ENCODE measurements around the gene ARGLU1. TPM values are rescaled to one million over a fixed set of nuclear protein-coding genes. Genes with fewer than 3 reads are reported as not detected.
"Not testable (repeated sequence)": the region's sequence is repeated elsewhere in the genome, so short reads cannot be mapped to it uniquely, and the experiment has no call there.

The ARGLU1 gene
- total RNA-seq, 4 donors from 2014 or later = 95.4 to 233 (median 126) TPM

DNA sequence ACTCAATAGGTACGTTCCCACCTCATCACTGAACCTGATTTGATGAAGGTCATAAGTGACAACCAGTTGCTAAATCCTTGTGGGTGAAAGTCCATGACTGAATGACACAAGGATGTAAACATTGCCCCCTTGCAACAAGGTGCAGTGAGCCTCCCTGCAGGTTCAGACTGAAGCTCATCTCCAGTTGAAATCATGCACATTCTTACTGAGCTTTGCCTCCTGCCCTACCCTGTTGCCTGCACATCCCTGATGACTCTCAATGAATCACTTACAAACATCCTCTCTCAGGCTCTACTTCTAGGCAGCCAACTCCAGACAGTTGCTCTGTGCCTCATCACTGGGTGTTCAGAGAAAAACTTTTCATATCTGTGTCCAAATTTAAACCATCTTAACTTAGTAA lies 42.5 kb upstream of the ARGLU1 start:
- Histone ChIP-seq H3K4me1 (no peaks in the 10 kb centered on the region), H3K36me3 (no peaks in the 10 kb centered on the region), H3K9me3 (no peaks in the 10 kb centered on the region), H3K27ac (no peak overlapping the region), H3K27me3 (no peaks in the 10 kb centered on the region), H3K4me3 (no peak overlapping the region)
- no peak for DNase-seq
- no peak for TF ChIP-seq POLR2A (IDR thresholded peaks at IDR 0.05)
- TF ChIP-seq, protein P1, sequence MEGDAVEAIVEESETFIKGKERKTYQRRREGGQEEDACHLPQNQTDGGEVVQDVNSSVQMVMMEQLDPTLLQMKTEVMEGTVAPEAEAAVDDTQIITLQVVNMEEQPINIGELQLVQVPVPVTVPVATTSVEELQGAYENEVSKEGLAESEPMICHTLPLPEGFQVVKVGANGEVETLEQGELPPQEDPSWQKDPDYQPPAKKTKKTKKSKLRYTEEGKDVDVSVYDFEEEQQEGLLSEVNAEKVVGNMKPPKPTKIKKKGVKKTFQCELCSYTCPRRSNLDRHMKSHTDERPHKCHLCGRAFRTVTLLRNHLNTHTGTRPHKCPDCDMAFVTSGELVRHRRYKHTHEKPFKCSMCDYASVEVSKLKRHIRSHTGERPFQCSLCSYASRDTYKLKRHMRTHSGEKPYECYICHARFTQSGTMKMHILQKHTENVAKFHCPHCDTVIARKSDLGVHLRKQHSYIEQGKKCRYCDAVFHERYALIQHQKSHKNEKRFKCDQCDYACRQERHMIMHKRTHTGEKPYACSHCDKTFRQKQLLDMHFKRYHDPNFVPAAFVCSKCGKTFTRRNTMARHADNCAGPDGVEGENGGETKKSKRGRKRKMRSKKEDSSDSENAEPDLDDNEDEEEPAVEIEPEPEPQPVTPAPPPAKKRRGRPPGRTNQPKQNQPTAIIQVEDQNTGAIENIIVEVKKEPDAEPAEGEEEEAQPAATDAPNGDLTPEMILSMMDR (IDR thresholded peaks at IDR 0.05) = no peak

DNA sequence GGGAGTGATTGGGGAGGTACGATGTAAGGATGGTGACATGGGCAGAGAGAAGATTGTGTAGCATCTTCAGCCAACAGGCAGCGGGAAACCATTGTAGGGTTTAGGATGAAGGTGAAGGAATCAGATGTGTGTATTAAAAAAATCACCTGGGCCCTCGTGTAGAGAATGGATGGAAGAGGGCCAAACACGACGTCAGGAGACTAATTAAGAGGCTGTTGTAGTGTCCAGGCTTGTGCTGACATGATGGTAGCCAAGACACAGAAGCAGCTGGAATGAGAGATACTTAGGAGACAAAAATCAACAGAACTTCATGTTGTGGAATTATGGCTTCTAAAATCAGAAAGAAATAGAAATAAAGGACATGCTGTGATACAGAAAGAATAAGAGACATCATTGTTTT lies 41.2 kb upstream of the ARGLU1 start:
- H3K9me3 ChIP-seq = no peaks in the 10 kb centered on the region
- DNase-seq = no peak
- H3K4me3 ChIP-seq = no peak overlapping the region
- H3K36me3 ChIP-seq = no peaks in the 10 kb centered on the region
- TF ChIP-seq POLR2A (IDR thresholded peaks at IDR 0.05) = no peak
- TF ChIP-seq, protein P1 (IDR thresholded peaks at IDR 0.05) = no peak
- H3K27ac ChIP-seq = no peak overlapping the region
- H3K27me3 ChIP-seq = no peaks in the 10 kb centered on the region
- H3K4me1 ChIP-seq = no peaks in the 10 kb centered on the region

DNA sequence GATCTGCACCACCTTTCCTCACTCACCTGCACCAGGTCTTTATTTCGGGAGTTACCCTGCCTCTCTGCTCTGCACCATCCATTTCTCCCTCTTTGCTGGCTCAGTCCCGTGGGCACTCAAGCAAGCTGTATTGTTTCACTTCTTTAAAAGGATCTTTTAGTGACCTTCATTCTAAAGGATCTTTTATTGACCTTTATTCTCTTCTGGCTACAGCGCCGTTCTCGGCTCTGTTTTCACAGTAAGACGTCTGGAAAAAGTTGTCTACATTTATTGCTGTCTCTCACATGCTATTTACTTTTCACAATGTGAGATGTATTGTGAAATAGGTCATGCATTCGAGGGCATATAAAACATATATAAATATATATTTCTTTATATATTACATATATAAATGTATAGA lies 35.6 kb upstream of the ARGLU1 start:
- no peak overlapping the region for H3K27ac ChIP-seq
- H3K36me3 ChIP-seq = no peaks in the 10 kb centered on the region
- no peak for DNase-seq
- H3K4me3 ChIP-seq = no peak overlapping the region
- no peaks in the 10 kb centered on the region for H3K27me3 ChIP-seq
- no peaks in the 10 kb centered on the region for H3K4me1 ChIP-seq
- H3K9me3 ChIP-seq = no peaks in the 10 kb centered on the region
- TF ChIP-seq POLR2A (IDR thresholded peaks at IDR 0.05) = no peak
- TF ChIP-seq, protein P1 (IDR thresholded peaks at IDR 0.05) = no peak

DNA sequence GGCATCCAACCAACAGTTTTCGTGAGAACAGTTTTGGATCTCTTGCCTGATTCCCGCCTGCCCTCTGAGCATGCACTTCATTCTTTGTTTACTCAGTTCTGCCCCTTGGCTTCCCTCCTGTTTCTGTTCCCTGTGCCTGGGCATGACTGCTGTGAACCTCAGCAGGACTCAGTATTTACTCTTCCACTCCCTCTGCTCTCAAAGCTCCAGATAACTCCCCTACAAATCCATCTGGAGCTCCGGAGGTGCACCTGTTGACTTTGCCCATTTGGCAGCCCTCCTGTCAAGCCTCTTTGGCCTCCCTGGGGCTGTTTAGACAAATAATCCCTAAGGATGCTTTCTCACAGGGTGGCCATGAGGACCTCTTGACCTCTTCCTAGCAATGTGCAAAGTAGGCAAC lies 34.2 kb upstream of the ARGLU1 start:
- Histone ChIP-seq H3K4me1 (no peaks in the 10 kb centered on the region), H3K4me3 (no peak overlapping the region), H3K27me3 (no peaks in the 10 kb centered on the region), H3K9me3 (no peaks in the 10 kb centered on the region), H3K27ac (no peak overlapping the region), H3K36me3 (no peaks in the 10 kb centered on the region)
- no peak for TF ChIP-seq POLR2A (IDR thresholded peaks at IDR 0.05)
- TF ChIP-seq, protein P1 (IDR thresholded peaks at IDR 0.05) = no peak
- DNase-seq = no peak

DNA sequence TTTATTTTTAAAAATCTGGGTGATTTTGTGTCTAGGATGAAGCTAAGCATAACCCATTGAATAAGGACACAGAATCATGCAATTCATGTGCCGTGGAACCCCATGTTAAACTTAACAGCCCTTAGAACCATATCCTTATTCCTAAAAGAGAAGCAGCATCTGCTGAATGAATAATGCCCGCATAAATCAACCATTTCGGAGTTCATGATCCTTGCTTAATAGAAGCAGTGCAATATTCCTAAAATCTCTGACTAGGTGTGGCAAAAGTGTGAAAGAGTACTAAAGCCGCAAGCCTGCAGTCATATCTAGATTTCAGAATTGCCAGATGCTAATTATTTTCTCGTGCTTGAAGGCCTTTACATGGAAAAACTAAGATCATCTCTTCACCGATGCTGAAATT lies 33.6 kb upstream of the ARGLU1 start:
- H3K36me3 ChIP-seq = no peaks in the 10 kb centered on the region
- H3K4me3 ChIP-seq = no peak overlapping the region
- no peaks in the 10 kb centered on the region for H3K4me1 ChIP-seq
- no peaks in the 10 kb centered on the region for H3K9me3 ChIP-seq
- no peak overlapping the region for H3K27ac ChIP-seq
- H3K27me3 ChIP-seq = no peaks in the 10 kb centered on the region
- DNase-seq = no peak
- no peak for TF ChIP-seq POLR2A (IDR thresholded peaks at IDR 0.05)
- TF ChIP-seq, protein P1 (IDR thresholded peaks at IDR 0.05) = no peak

DNA sequence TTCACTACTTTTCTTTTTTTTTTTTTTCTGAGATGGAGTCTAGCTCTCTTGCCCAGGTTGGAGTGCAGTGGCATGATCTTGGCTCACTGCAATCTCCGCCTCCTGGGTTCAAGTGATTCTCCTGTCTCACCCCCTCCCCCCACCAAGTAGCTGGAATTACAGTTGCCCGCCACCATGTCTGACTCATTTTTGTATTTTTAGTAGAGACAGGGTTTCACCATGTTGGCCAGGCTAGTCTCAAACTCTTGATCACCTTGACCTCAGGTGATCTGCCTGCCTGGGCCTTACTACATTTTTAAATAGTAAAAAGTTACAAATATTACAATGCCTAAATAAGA lies 32.8 kb upstream of the ARGLU1 start:
- H3K27ac ChIP-seq, H3K9me3 ChIP-seq, H3K36me3 ChIP-seq, H3K4me1 ChIP-seq, DNase-seq, H3K4me3 ChIP-seq, H3K27me3 ChIP-seq: not testable (repeated sequence)
